ENCODE results near the gene MUSK. TPM values are rescaled to one million over a fixed set of nuclear protein-coding genes. Genes with fewer than 3 reads are reported as not detected.

Gene MUSK
- total RNA-seq, 1 experiment from 2014 or later, result not detected

DNA sequence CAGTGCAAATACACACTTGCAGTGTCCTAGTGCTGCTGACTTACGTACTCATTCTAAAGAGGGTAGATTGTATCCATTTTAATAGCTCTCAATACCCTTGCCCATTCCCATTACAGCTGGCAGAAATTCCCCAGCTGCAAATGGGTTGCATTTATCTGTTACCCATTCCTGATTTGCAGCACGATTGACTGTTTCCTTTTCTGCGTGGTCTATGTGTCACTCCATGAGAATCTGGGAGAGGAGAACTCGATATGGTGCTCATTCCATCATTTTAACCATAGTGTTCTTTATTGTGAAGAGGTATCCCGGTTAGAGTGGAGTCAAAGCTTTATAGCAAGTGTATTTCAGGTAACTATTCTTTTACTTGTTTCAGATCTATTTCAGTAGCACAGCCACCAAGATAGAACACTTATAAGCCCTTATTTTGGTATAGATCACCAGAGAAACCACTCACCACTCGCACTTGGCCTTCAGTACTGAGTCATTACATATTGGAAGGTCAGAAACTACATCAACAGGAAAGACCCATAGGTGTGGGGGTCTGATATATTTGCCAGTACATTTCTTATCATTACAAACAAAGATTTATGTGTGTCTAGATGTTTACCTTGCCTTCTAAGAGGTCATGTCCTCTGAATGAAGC, 139.5 kb downstream of the MUSK start (continued):
- TF ChIP-seq, protein P1, sequence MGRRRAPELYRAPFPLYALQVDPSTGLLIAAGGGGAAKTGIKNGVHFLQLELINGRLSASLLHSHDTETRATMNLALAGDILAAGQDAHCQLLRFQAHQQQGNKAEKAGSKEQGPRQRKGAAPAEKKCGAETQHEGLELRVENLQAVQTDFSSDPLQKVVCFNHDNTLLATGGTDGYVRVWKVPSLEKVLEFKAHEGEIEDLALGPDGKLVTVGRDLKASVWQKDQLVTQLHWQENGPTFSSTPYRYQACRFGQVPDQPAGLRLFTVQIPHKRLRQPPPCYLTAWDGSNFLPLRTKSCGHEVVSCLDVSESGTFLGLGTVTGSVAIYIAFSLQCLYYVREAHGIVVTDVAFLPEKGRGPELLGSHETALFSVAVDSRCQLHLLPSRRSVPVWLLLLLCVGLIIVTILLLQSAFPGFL (CRISPR knock-in tag; IDR thresholded peaks at IDR 0.05; ENCODE audit: borderline replicate concordance), result no peak
- TF ChIP-seq, protein P2, sequence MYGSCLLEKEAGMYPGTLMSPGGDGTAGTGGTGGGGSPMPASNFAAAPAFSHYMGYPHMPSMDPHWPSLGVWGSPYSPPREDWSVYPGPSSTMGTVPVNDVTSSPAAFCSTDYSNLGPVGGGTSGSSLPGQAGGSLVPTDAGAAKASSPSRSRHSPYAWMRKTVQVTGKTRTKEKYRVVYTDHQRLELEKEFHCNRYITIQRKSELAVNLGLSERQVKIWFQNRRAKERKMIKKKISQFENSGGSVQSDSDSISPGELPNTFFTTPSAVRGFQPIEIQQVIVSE (CRISPR knock-in tag; IDR thresholded peaks at IDR 0.05; ENCODE audit: borderline replicate concordance), result no peak
- no peak for TF ChIP-seq RORB (CRISPR knock-in tag; IDR thresholded peaks at IDR 0.05)
- no peak for TF ChIP-seq JAZF1 (CRISPR knock-in tag; IDR thresholded peaks at IDR 0.05)
- TF ChIP-seq ZNF121 (CRISPR knock-in tag; IDR thresholded peaks at IDR 0.05), result no peak
- TF ChIP-seq, protein P3, sequence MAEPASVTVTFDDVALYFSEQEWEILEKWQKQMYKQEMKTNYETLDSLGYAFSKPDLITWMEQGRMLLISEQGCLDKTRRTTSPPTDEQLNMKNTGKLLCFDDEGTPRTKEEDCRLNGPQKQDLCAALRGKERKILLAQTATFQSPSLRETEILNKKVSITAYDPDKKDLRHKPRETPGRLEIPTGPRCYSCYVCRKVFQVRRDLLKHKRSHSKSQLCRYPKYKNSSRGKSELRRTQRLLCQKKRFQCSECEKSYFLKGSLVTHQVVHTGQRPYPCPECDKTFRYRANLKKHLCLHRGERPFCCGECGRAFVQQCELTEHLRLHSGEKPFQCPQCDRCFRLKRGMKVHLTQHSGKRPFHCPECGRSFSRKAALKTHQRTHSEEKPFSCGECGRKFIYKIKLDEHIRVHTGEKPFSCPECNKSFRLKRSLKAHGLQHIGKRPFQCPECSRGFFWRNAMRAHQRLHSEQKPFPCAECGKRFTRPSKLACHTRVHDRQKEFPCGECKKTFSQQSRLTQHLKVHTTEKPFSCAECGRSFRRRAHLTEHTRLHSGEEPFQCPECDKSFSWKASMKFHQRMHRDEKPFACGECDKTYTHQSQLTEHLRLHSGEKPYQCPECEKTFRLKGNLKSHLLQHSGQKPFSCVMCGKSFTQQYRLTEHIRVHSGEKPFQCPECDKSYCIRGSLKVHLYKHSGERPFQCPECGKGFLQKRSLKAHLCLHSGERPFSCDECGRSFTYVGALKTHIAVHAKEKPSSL (CRISPR knock-in tag; conservative IDR thresholded peaks at IDR 0.05), result no peak
- no peak for TF ChIP-seq TP53 (CRISPR knock-in tag; IDR thresholded peaks at IDR 0.05)

DNA sequence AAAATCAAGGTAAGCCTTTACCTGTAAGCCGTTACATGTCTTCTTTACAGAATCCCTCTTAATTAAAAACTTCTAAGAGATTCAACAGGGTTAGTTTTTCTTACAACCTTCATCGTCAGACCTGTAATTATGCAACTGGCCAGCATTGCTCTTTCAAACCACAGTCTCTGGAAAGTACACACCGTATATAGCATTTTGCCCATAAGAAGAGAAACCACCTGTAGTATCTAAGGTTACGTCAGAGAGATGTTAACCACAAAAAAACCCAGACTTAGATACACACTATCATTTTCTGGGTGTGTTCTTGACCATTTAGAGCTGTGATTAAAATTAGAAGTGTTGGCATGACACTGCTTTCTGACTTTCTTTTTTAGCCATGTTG, 140.0 kb downstream of the MUSK start:
- no peak for TF ChIP-seq OVOL2 (CRISPR knock-in tag; IDR thresholded peaks at IDR 0.05; ENCODE audit: borderline replicate concordance)
- TF ChIP-seq, protein P4, sequence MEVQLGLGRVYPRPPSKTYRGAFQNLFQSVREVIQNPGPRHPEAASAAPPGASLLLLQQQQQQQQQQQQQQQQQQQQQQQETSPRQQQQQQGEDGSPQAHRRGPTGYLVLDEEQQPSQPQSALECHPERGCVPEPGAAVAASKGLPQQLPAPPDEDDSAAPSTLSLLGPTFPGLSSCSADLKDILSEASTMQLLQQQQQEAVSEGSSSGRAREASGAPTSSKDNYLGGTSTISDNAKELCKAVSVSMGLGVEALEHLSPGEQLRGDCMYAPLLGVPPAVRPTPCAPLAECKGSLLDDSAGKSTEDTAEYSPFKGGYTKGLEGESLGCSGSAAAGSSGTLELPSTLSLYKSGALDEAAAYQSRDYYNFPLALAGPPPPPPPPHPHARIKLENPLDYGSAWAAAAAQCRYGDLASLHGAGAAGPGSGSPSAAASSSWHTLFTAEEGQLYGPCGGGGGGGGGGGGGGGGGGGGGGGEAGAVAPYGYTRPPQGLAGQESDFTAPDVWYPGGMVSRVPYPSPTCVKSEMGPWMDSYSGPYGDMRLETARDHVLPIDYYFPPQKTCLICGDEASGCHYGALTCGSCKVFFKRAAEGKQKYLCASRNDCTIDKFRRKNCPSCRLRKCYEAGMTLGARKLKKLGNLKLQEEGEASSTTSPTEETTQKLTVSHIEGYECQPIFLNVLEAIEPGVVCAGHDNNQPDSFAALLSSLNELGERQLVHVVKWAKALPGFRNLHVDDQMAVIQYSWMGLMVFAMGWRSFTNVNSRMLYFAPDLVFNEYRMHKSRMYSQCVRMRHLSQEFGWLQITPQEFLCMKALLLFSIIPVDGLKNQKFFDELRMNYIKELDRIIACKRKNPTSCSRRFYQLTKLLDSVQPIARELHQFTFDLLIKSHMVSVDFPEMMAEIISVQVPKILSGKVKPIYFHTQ (CRISPR knock-in tag; IDR thresholded peaks at IDR 0.05), result no peak
- no peak for TF ChIP-seq RELA (CRISPR knock-in tag; IDR thresholded peaks at IDR 0.05; ENCODE audit: borderline replicate concordance)
- no peak for TF ChIP-seq ATF1 (CRISPR knock-in tag; IDR thresholded peaks at IDR 0.05)
- TF ChIP-seq, protein P5, sequence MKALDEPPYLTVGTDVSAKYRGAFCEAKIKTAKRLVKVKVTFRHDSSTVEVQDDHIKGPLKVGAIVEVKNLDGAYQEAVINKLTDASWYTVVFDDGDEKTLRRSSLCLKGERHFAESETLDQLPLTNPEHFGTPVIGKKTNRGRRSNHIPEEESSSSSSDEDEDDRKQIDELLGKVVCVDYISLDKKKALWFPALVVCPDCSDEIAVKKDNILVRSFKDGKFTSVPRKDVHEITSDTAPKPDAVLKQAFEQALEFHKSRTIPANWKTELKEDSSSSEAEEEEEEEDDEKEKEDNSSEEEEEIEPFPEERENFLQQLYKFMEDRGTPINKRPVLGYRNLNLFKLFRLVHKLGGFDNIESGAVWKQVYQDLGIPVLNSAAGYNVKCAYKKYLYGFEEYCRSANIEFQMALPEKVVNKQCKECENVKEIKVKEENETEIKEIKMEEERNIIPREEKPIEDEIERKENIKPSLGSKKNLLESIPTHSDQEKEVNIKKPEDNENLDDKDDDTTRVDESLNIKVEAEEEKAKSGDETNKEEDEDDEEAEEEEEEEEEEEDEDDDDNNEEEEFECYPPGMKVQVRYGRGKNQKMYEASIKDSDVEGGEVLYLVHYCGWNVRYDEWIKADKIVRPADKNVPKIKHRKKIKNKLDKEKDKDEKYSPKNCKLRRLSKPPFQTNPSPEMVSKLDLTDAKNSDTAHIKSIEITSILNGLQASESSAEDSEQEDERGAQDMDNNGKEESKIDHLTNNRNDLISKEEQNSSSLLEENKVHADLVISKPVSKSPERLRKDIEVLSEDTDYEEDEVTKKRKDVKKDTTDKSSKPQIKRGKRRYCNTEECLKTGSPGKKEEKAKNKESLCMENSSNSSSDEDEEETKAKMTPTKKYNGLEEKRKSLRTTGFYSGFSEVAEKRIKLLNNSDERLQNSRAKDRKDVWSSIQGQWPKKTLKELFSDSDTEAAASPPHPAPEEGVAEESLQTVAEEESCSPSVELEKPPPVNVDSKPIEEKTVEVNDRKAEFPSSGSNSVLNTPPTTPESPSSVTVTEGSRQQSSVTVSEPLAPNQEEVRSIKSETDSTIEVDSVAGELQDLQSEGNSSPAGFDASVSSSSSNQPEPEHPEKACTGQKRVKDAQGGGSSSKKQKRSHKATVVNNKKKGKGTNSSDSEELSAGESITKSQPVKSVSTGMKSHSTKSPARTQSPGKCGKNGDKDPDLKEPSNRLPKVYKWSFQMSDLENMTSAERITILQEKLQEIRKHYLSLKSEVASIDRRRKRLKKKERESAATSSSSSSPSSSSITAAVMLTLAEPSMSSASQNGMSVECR (CRISPR knock-in tag; IDR thresholded peaks at IDR 0.05; ENCODE audit: borderline replicate concordance), result no peak
- no peak for TF ChIP-seq ZNF671 (CRISPR knock-in tag; IDR thresholded peaks at IDR 0.05)
- TF ChIP-seq, protein P6, sequence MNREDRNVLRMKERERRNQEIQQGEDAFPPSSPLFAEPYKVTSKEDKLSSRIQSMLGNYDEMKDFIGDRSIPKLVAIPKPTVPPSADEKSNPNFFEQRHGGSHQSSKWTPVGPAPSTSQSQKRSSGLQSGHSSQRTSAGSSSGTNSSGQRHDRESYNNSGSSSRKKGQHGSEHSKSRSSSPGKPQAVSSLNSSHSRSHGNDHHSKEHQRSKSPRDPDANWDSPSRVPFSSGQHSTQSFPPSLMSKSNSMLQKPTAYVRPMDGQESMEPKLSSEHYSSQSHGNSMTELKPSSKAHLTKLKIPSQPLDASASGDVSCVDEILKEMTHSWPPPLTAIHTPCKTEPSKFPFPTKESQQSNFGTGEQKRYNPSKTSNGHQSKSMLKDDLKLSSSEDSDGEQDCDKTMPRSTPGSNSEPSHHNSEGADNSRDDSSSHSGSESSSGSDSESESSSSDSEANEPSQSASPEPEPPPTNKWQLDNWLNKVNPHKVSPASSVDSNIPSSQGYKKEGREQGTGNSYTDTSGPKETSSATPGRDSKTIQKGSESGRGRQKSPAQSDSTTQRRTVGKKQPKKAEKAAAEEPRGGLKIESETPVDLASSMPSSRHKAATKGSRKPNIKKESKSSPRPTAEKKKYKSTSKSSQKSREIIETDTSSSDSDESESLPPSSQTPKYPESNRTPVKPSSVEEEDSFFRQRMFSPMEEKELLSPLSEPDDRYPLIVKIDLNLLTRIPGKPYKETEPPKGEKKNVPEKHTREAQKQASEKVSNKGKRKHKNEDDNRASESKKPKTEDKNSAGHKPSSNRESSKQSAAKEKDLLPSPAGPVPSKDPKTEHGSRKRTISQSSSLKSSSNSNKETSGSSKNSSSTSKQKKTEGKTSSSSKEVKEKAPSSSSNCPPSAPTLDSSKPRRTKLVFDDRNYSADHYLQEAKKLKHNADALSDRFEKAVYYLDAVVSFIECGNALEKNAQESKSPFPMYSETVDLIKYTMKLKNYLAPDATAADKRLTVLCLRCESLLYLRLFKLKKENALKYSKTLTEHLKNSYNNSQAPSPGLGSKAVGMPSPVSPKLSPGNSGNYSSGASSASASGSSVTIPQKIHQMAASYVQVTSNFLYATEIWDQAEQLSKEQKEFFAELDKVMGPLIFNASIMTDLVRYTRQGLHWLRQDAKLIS (CRISPR knock-in tag; IDR thresholded peaks at IDR 0.05; ENCODE audit: borderline replicate concordance), result no peak
- TF ChIP-seq, protein P7, sequence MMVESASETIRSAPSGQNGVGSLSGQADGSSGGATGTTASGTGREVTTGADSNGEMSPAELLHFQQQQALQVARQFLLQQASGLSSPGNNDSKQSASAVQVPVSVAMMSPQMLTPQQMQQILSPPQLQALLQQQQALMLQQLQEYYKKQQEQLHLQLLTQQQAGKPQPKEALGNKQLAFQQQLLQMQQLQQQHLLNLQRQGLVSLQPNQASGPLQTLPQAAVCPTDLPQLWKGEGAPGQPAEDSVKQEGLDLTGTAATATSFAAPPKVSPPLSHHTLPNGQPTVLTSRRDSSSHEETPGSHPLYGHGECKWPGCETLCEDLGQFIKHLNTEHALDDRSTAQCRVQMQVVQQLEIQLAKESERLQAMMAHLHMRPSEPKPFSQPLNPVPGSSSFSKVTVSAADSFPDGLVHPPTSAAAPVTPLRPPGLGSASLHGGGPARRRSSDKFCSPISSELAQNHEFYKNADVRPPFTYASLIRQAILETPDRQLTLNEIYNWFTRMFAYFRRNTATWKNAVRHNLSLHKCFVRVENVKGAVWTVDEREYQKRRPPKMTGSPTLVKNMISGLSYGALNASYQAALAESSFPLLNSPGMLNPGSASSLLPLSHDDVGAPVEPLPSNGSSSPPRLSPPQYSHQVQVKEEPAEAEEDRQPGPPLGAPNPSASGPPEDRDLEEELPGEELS (CRISPR knock-in tag; IDR thresholded peaks at IDR 0.05), result no peak
- TF ChIP-seq, protein P8, sequence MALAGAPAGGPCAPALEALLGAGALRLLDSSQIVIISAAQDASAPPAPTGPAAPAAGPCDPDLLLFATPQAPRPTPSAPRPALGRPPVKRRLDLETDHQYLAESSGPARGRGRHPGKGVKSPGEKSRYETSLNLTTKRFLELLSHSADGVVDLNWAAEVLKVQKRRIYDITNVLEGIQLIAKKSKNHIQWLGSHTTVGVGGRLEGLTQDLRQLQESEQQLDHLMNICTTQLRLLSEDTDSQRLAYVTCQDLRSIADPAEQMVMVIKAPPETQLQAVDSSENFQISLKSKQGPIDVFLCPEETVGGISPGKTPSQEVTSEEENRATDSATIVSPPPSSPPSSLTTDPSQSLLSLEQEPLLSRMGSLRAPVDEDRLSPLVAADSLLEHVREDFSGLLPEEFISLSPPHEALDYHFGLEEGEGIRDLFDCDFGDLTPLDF (CRISPR knock-in tag; IDR thresholded peaks at IDR 0.05), result no peak

More for the DNA sequence above, 140.0 kb downstream of the MUSK start:
- H3K4me3 Mint-ChIP-seq, result no peak overlapping the region
- ATAC-seq (no peak), DNase-seq (ENCODE audit: low spot score) (no peak)
- no peaks in the 10 kb centered on the region; the same call in 1 of the 2 replicates for H3K27me3 Mint-ChIP-seq (ENCODE audit: low read depth)
- ChIA-PET CTCF (no interaction called here), POLR2A (no interaction called here)
- no peaks in the 10 kb centered on the region for H3K36me3 Mint-ChIP-seq
- H3K9me3 Mint-ChIP-seq, result peaks cover 2% of the 10 kb centered on the region; the same call in 1 of the 2 replicates
- H3K27ac Mint-ChIP-seq, result no peak overlapping the region
- peaks cover 11% of the 10 kb centered on the region for H3K4me1 Mint-ChIP-seq
